C4-2B (cell line): ENCODE results near the gene RAB8A.

ENCODE experiments used
- H3K27ac ChIP-seq: fragments of 450-650 bp; 2 replicates; pipeline ENCODE4 v1.5.1; 2017
- CTCF ChIP-seq: fragments of 450-650 bp; conservative IDR thresholded peaks from 2 replicates; pipeline ENCODE4 v1.5.1; 2017; ENCODE audit warnings: mild to moderate bottlenecking
- ZFX ChIP-seq: fragments of 450-650 bp; IDR thresholded peaks from 2 replicates; pipeline ENCODE4 v1.6.1; 2017

The RAB8A gene

GRCh38 chr19:16143399-16144215 lies 31.9 kb downstream of the RAB8A start, which contains the start of gene HSH2D:
HSH2D (plus strand) TSS chr19:16143685; CDS start chr19:16148751, 5,066 bp downstream.
- H3K27ac ChIP-seq = peak within 1 kb of the TSS; percentile 68
- TF ChIP-seq ZFX (no peak), CTCF (no peak)

GRCh38 chr19:16144216-16144581 lies 32.5 kb downstream of the RAB8A start:
- H3K27ac ChIP-seq = peak overlapping the region; percentile 68
- TF ChIP-seq ZFX (no peak), CTCF (no peak)

GRCh38 chr19:16146112-16146511 lies 34.4 kb downstream of the RAB8A start:
- H3K27ac ChIP-seq = no peak overlapping the region
- TF ChIP-seq ZFX = no peak
- TF ChIP-seq CTCF = no peak

- H3K27ac ChIP-seq = no peak overlapping the region
- TF ChIP-seq ZFX = no peak
- TF ChIP-seq CTCF = no peak
These were observed 36.9 kb downstream of the RAB8A start for GRCh38 chr19:16148443-16149229.

GRCh38 chr19:16153582-16154336 lies 42.1 kb downstream of the RAB8A start:
- TF ChIP-seq ZFX = no peak
- TF ChIP-seq CTCF = no peak
- H3K27ac ChIP-seq = no peak overlapping the region

- no peak overlapping the region for H3K27ac ChIP-seq
- no peak for TF ChIP-seq CTCF
- no peak for TF ChIP-seq ZFX
These were observed 42.9 kb downstream of the RAB8A start for GRCh38 chr19:16154557-16154956.
